Heart left ventricle (tissue), 16 donors: Measurements from ENCODE around the gene SERP2. TPM values are rescaled to one million over a fixed set of nuclear protein-coding genes. Genes with fewer than 3 reads are reported as not detected.

Experiments used
- ATAC-seq, 4 donors: fragments of 200-7000 bp; cut with Tn5 transposase; one replicate each; pipeline ENCODE4 v1.9.1; 2020 to 2022; ENCODE audit warnings: moderate library complexity in 4 of 4, mild to moderate bottlenecking in 3 of 4, moderate number of reproducible peaks in 1 of 4
- DNase-seq, 5 donors: peaks; one replicate each; pipeline ENCODE4 v3.0.0-alpha.2; 2020
- H3K27ac ChIP-seq, 12 donors: fragments of 200-600 bp; sonication (generic) in 4 of 12; one replicate each; pipeline versions ENCODE4 v1.5.0 to v1.8.0; 2016 to 2022; ENCODE audit warnings: mild to moderate bottlenecking in 2 of 12
- H3K27me3 ChIP-seq, 9 donors: fragments of 200-600 bp; sonication (generic) in 2 of 9; one replicate each; pipeline versions ENCODE4 v1.5.1 to v1.8.0; 2016 to 2022; ENCODE audit warnings: mild to moderate bottlenecking in 3 of 9
- H3K36me3 ChIP-seq, 9 donors: fragments of 200-600 bp; sonication (generic) in 2 of 9; one replicate each; pipeline versions ENCODE4 v1.5.0 to v1.8.0; 2018 to 2022; ENCODE audit warnings: mild to moderate bottlenecking in 2 of 9
- H3K4me1 ChIP-seq, 12 donors: fragments of 200-600 bp; sonication (generic) in 4 of 12; one replicate each; pipeline versions ENCODE4 v1.5.0 to v1.8.0; 2016 to 2022; ENCODE audit warnings: mild to moderate bottlenecking in 3 of 12
- H3K4me3 ChIP-seq, 12 donors: fragments of 200-600 bp; sonication (generic) in 4 of 12; one replicate each; pipeline versions ENCODE4 v1.5.0 to v1.8.0; 2017 to 2022; ENCODE audit warnings: mild to moderate bottlenecking in 9 of 12, moderate library complexity in 4 of 12
- H3K9me3 ChIP-seq, 12 donors: fragments of 200-600 bp; sonication (generic) in 4 of 12; one replicate each; pipeline versions ENCODE4 v1.5.0 to v1.8.0; 2016 to 2022; ENCODE audit warnings: mild to moderate bottlenecking in 1 of 12
- POLR2A ChIP-seq, 2 donors: fragments of 450-650 bp; IDR thresholded peaks; one replicate each; pipeline ENCODE4 v1.6.1; 2017; ENCODE audit warnings: antibody characterized with exemption in 2 of 2, mild to moderate bottlenecking in 2 of 2, moderate library complexity in 2 of 2
- WGBS, 4 donors: extraction: QIAGEN DNeasy Blood & Tissue Kit in 2 of 4; methylation state at CpG; one replicate each; pipeline versions ENCODE4 v1.1.5 to v1.1.7; 2013 to 2018; 5-methylcytosine and 5-hydroxymethylcytosine counted together
- intact Hi-C, 10 donors: fragments of 100-400 bp; cut with DNase I; formaldehyde crosslinking; loops; one replicate each; pipeline versions ENCODE4 v1.11.1 to v1.14.2; 2022
- polyA plus RNA-seq, 2 donors: library from polyadenylated mRNA; stranded (reverse); fragments of 200-250 nt; gene quantifications; one replicate each; pipeline ENCODE4 v1.2.3, GENCODE V29; 2013
- total RNA-seq, 9 donors: library from RNA; depleted of rRNA in 2 of 9; stranded (reverse); fragments of >200 nt in 2 of 9; fragmentation: NEBNext Ultra II Directional in 3 of 9; extraction: Animal tissue kit (Norgen Biotek cat#: 25700) in 3 of 9; gene quantifications; one replicate each; pipeline versions ENCODE4 v1.1.0 to v1.2.4, GENCODE V29; 2016 to 2023
- TF ChIP-seq, protein P1 (sequence below), 12 donors: fragments of 200-600 bp; sonication (generic) in 4 of 12; IDR thresholded peaks; one replicate each; pipeline versions ENCODE4 v1.5.0 to v1.8.0; 2018 to 2022; ENCODE audit warnings: antibody characterized with exemption in 12 of 12, mild to moderate bottlenecking in 5 of 12
- donor health status: ischemic (EF 13 %, LVEDD 7.1; RV severe dilation, severe dysfunction).
- donor health status: healthy with polysubstance abuse.
- donor health status: DM: no; HTN: yes; CAD: no.
- donor health status: DM: no; HTN: no; CAD: no.
- donor health status: ischemic (EF 25% LVEDD 6.9; RV normal size, moderate dysfunction).
- donor health status: ischemic (EF 25% LVEDD 5.7; RV mildly dilated, moderate dysfunction).
- donor health status: healthy.
- donor health status: DM: yes; HTN: yes; CAD: no.
- donor health status: ischemic (EF 35%, LVEDD 5.7; RV mildly dilated, moderate dysfunction).
- donor health status: nonischemic (EF 11% LVEDD 7.7; RV severe dilation, severe dysfunction).
- donor health status: DM: yes; HTN: yes; CAD: no.
- donor health status: PGD.
- donor health status: ischemic (EF 29% LVEDD 5.4; RV normal size, mild dysfunction).
- donor health status: nonischemic (EF 23%, LVEDD 6.1; RV moderate dilation, normal function).

The SERP2 gene
- total and polyA plus RNA-seq, 11 donors: 9.6 to 16.6 (median 12.9) TPM

DNA sequence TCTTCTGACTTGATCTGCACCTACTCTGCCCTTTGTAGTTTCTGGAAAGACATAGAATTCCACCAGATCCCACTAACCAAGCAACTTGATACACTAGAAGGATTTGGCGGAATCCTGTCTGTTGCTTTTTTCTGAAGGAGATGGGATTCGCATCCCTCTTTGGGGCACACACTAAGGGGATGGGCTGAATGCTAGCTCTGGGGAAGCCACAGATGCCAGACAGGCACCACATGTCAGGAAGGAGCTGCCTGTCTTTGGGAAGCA lies 52.1 kb downstream of the SERP2 start:
- ATAC-seq (no peak), DNase-seq (no peak)
- Histone ChIP-seq H3K36me3 (no peaks in the 10 kb centered on the region), H3K4me3 (no peak overlapping the region), H3K27ac (no peak overlapping the region), H3K4me1 (peaks cover 0 to 25% (median 3%) of the 10 kb centered on the region in 12 donors), H3K9me3 (no peaks in the 10 kb centered on the region), H3K27me3 (no peaks in the 10 kb centered on the region)
- WGBS, 4 donors: 90 to 100% (median 96%) methylated on average over 2 of the region's 2 CpGs
- intact Hi-C loops: loop anchor here in 1 of 10 donors (5.0 kb wide), 1 partner anchor 33 kb away; no protein-coding TSS in a partner anchor
- TF ChIP-seq, protein P1, sequence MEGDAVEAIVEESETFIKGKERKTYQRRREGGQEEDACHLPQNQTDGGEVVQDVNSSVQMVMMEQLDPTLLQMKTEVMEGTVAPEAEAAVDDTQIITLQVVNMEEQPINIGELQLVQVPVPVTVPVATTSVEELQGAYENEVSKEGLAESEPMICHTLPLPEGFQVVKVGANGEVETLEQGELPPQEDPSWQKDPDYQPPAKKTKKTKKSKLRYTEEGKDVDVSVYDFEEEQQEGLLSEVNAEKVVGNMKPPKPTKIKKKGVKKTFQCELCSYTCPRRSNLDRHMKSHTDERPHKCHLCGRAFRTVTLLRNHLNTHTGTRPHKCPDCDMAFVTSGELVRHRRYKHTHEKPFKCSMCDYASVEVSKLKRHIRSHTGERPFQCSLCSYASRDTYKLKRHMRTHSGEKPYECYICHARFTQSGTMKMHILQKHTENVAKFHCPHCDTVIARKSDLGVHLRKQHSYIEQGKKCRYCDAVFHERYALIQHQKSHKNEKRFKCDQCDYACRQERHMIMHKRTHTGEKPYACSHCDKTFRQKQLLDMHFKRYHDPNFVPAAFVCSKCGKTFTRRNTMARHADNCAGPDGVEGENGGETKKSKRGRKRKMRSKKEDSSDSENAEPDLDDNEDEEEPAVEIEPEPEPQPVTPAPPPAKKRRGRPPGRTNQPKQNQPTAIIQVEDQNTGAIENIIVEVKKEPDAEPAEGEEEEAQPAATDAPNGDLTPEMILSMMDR (IDR thresholded peaks at IDR 0.05): no peak
- TF ChIP-seq POLR2A (IDR thresholded peaks at IDR 0.05): no peak

DNA sequence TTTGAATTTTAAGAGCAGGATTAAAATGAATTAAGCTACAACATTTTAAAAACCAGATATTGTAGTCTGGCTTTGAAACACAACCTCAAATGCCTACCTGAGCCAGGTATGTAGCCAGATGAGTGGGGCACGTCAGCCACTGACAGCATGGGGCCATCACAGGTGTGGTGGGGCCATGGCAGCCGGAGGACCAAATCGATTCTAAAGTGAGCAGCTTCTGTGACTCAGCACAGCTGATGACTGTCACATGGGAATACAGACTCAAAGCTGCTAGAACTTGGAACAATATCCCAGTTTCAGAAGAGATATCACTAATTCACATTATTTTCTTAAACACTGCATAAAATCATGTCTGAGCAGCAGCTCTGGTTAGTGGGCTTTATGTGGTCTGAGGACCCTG lies 52.8 kb downstream of the SERP2 start:
- no peaks in the 10 kb centered on the region for H3K27me3 ChIP-seq
- ATAC-seq (no peak), DNase-seq (no peak)
- no peaks in the 10 kb centered on the region for H3K36me3 ChIP-seq
- intact Hi-C loops: loop anchor here in 1 of 10 donors (5.0 kb wide), 1 partner anchor 34 kb away; no protein-coding TSS in a partner anchor
- H3K4me3 ChIP-seq: no peak overlapping the region
- 70 to 80% (median 74%) methylated on average over 3 of the region's 3 CpGs for WGBS, 4 donors
- TF ChIP-seq POLR2A (IDR thresholded peaks at IDR 0.05): no peak
- TF ChIP-seq, protein P1 (IDR thresholded peaks at IDR 0.05): no peak
- no peaks in the 10 kb centered on the region for H3K9me3 ChIP-seq
- H3K27ac ChIP-seq: no peak overlapping the region
- peaks cover 0 to 25% (median 3%) of the 10 kb centered on the region in 12 donors for H3K4me1 ChIP-seq

DNA sequence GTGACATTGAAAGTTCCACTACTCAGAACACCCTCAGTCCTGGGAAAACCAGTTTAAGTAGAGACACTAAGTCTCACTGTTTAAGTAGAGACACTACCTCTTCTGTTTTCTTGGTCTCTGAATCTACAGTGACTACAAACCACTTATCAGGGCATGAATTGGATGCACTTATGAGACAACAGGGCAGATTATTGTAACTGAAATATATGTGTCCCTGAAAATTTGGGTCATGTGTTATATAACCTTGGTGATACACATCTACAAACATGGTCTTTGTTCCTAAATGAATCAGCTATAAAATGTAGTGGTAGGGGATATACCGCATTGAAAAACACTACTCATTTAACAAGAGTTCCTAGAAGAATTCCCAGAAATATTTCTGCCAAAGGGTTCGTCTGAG lies 55.7 kb downstream of the SERP2 start:
- DNase-seq: no peak
- 79 to 91% (median 84%) methylated on average over 2 of the region's 2 CpGs for WGBS, 4 donors
- H3K27me3 ChIP-seq: no peaks in the 10 kb centered on the region
- H3K27ac ChIP-seq: no peak overlapping the region
- H3K4me1 ChIP-seq: peaks cover 0 to 34% (median 17%) of the 10 kb centered on the region in 12 donors
- peaks cover 0 to 16% (median 11%) of the 10 kb centered on the region in 9 donors for H3K36me3 ChIP-seq
- TF ChIP-seq POLR2A (IDR thresholded peaks at IDR 0.05): no peak
- TF ChIP-seq, protein P1 (IDR thresholded peaks at IDR 0.05): no peak
- intact Hi-C loops: loop anchor here in 1 of 10 donors (5.0 kb wide), 1 partner anchor 37 kb away; no protein-coding TSS in a partner anchor
- no peak for ATAC-seq
- H3K9me3 ChIP-seq: no peaks in the 10 kb centered on the region
- no peak overlapping the region for H3K4me3 ChIP-seq

DNA sequence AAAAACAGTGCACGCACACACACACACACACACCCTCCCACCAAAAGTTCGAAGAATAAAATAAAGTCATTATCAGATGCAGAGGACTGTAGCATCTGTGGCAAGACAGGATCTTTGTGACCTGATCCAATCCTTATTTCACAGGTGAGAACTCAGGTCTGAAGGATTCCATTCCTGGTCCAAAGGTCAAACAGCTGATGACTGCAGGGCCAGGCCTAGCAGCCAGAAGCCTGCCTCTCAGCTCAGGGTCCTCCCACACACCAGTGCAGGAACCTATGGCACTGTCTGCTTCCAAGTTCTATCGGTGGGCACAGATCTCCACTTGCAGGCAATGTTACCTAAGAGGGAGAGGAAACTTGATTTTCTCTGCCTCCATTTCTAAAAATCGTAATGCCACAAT lies 57.5 kb downstream of the SERP2 start:
- H3K9me3 ChIP-seq: no peaks in the 10 kb centered on the region
- ATAC-seq (no peak), DNase-seq (no peak)
- no peaks in the 10 kb centered on the region for H3K27me3 ChIP-seq
- no peak overlapping the region for H3K27ac ChIP-seq
- H3K4me3 ChIP-seq: no peak overlapping the region
- TF ChIP-seq, protein P1 (IDR thresholded peaks at IDR 0.05): no peak
- TF ChIP-seq POLR2A (IDR thresholded peaks at IDR 0.05): no peak
- WGBS, 4 donors: 81 to 84% (median 84%) methylated on average over 4 of the region's 4 CpGs
- H3K36me3 ChIP-seq: peaks cover 0 to 21% (median 15%) of the 10 kb centered on the region in 9 donors
- intact Hi-C loops: loop anchor here in 8 of 10 donors (5.0 to 10.0 kb wide), 7 partner anchors 39 to 286 kb away; partner anchors contain the start of gene SERP2 (in 1 of the 8)
- H3K4me1 ChIP-seq: peaks cover 0 to 34% (median 21%) of the 10 kb centered on the region in 12 donors
